Urinary bladder (tissue), 4 donors: ENCODE results near the gene CTSF. TPM values are rescaled to one million over a fixed set of nuclear protein-coding genes. Genes with fewer than 3 reads are reported as not detected.

Source experiments
- DNase-seq: peaks from one replicate; pipeline ENCODE4 v3.0.0-alpha.2; 2015; ENCODE audit errors: extremely low spot score
- H3K27ac ChIP-seq: one replicate; pipeline ENCODE4 v1.5.1; 2013; ENCODE audit warnings: low read depth, mild to moderate bottlenecking, moderate library complexity
- H3K36me3 ChIP-seq: one replicate; pipeline ENCODE4 v1.6.1; 2013; ENCODE audit warnings: mild to moderate bottlenecking, moderate library complexity; ENCODE audit not compliant: insufficient read depth
- H3K4me1 ChIP-seq: one replicate; pipeline ENCODE4 v1.6.1; 2013; ENCODE audit warnings: mild to moderate bottlenecking, moderate library complexity; ENCODE audit not compliant: insufficient read depth
- H3K4me3 ChIP-seq: one replicate; pipeline ENCODE4 v1.5.1; 2013; ENCODE audit warnings: low read depth, low read length
- WGBS: extraction: QIAGEN DNeasy Blood & Tissue Kit; methylation state at CpG from one replicate; pipeline ENCODE4 v1.1.7; 2013; 5-methylcytosine and 5-hydroxymethylcytosine counted together
- polyA plus RNA-seq: library from polyadenylated mRNA; stranded (reverse); fragments of 200-250 nt; gene quantifications from one replicate; pipeline ENCODE4 v1.2.3, GENCODE V29; 2013
- total RNA-seq: library from RNA; depleted of rRNA; stranded (reverse); fragments of >200 nt; gene quantifications from one replicate; pipeline ENCODE4 v1.2.3, GENCODE V29; 2014
- donor health status: healthy with polysubstance abuse.
- donor health status: healthy.

CTSF gene
- total and polyA plus RNA-seq, 2 donors = 22.8 to 92.1 TPM

GRCh38 chr11:66579017-66579606 lies 10.7 kb upstream of the CTSF start:
- 16% methylated on average over 25 of the region's 25 CpGs for WGBS
- Histone ChIP-seq H3K27ac (no peak overlapping the region), H3K4me1 (no peaks in the 10 kb centered on the region), H3K4me3 (no peak overlapping the region), H3K36me3 (no peaks in the 10 kb centered on the region)
- DNase-seq = no peak

- Histone ChIP-seq H3K4me1 (peaks cover 2% of the 10 kb centered on the region), H3K4me3 (no peak overlapping the region), H3K27ac (no peak overlapping the region), H3K36me3 (no peaks in the 10 kb centered on the region)
- WGBS = 62% methylated on average over 2 of the region's 2 CpGs
- DNase-seq = no peak
Measured at GRCh38 chr11:66570850-66571180, 2.4 kb upstream of the CTSF start.

- Histone ChIP-seq H3K27ac (no peak overlapping the region), H3K36me3 (no peaks in the 10 kb centered on the region), H3K4me3 (no peak overlapping the region), H3K4me1 (peaks cover 2% of the 10 kb centered on the region)
- DNase-seq = no peak
- WGBS = 54% methylated on average over 5 of the region's 5 CpGs
Measured at GRCh38 chr11:66570079-66570849, 1.9 kb upstream of the CTSF start.

GRCh38 chr11:66569076-66569475 lies 670 bp upstream of the CTSF start:
- no peak overlapping the region for H3K27ac ChIP-seq
- H3K36me3 ChIP-seq = no peaks in the 10 kb centered on the region
- DNase-seq = no peak
- peaks cover 2% of the 10 kb centered on the region for H3K4me1 ChIP-seq
- no peak overlapping the region for H3K4me3 ChIP-seq
- WGBS = 85% methylated on average over 7 of the region's 7 CpGs

- no peak for DNase-seq
- Histone ChIP-seq H3K4me1 (peaks cover 2% of the 10 kb centered on the region), H3K27ac (no peak overlapping the region), H3K4me3 (peak overlapping the region; percentile 68), H3K36me3 (no peaks in the 10 kb centered on the region)
- WGBS = 59% methylated on average over 15 of the region's 15 CpGs
Measured at GRCh38 chr11:66567787-66568123, 651 bp downstream of the CTSF start.

- Histone ChIP-seq H3K4me3 (no peak overlapping the region), H3K36me3 (no peaks in the 10 kb centered on the region), H3K27ac (no peak overlapping the region), H3K4me1 (peaks cover 2% of the 10 kb centered on the region)
- 95% methylated on average over 8 of the region's 8 CpGs for WGBS
- no peak for DNase-seq
Measured at GRCh38 chr11:66566221-66566620, 2.2 kb downstream of the CTSF start.

- Histone ChIP-seq H3K4me1 (peaks cover 2% of the 10 kb centered on the region), H3K36me3 (no peaks in the 10 kb centered on the region), H3K27ac (no peak overlapping the region), H3K4me3 (no peak overlapping the region)
- WGBS = 94% methylated on average over 5 of the region's 5 CpGs
- DNase-seq = no peak
Measured at GRCh38 chr11:66564984-66565383, 3.4 kb downstream of the CTSF start.

- H3K4me1 ChIP-seq = peaks cover 2% of the 10 kb centered on the region
- H3K36me3 ChIP-seq = no peaks in the 10 kb centered on the region
- 90% methylated on average over 14 of the region's 14 CpGs for WGBS
- no peak for DNase-seq
- no peak overlapping the region for H3K4me3 ChIP-seq
- H3K27ac ChIP-seq = no peak overlapping the region
Measured at GRCh38 chr11:66564538-66564937, 3.9 kb downstream of the CTSF start.

GRCh38 chr11:66563832-66564231 lies 4.6 kb downstream of the CTSF start:
- 91% methylated on average over 10 of the region's 10 CpGs for WGBS
- no peak overlapping the region for H3K4me3 ChIP-seq

GRCh38 chr11:66562907-66563583 lies 5.4 kb downstream of the CTSF start:
- Histone ChIP-seq H3K36me3 (no peaks in the 10 kb centered on the region), H3K4me1 (peaks cover under 1% of the 10 kb centered on the region), H3K4me3 (no peak overlapping the region), H3K27ac (no peak overlapping the region)
- no peak for DNase-seq
- 91% methylated on average over 20 of the region's 20 CpGs for WGBS

More at GRCh38 chr11:66563832-66564231, 4.6 kb downstream of the CTSF start:
- peaks cover 2% of the 10 kb centered on the region for H3K4me1 ChIP-seq
- H3K36me3 ChIP-seq = no peaks in the 10 kb centered on the region
- no peak overlapping the region for H3K27ac ChIP-seq
- DNase-seq = no peak

GRCh38 chr11:66562275-66562674 lies 6.1 kb downstream of the CTSF start:
- no peak for DNase-seq
- WGBS = 82% methylated on average over 2 of the region's 2 CpGs
- no peaks in the 10 kb centered on the region for H3K36me3 ChIP-seq
- H3K4me3 ChIP-seq = no peak overlapping the region
- no peak overlapping the region for H3K27ac ChIP-seq
- H3K4me1 ChIP-seq = no peaks in the 10 kb centered on the region

- H3K4me3 ChIP-seq = no peak overlapping the region
- no peak overlapping the region for H3K27ac ChIP-seq
- WGBS = 91% methylated on average over 9 of the region's 9 CpGs
- no peak for DNase-seq
- no peaks in the 10 kb centered on the region for H3K36me3 ChIP-seq
- H3K4me1 ChIP-seq = no peaks in the 10 kb centered on the region
Measured at GRCh38 chr11:66561975-66562248, 6.5 kb downstream of the CTSF start.

- no peaks in the 10 kb centered on the region for H3K4me1 ChIP-seq
- DNase-seq = no peak
- H3K36me3 ChIP-seq = no peaks in the 10 kb centered on the region
- 76% methylated on average over 14 of the region's 14 CpGs for WGBS
- H3K27ac ChIP-seq = no peak overlapping the region
- H3K4me3 ChIP-seq = no peak overlapping the region
Measured at GRCh38 chr11:66561178-66561974, 7.0 kb downstream of the CTSF start.
